CD4-positive, alpha-beta T cell (primary cell): ENCODE measurements around the gene AXIN1. TPM values are rescaled to one million over a fixed set of nuclear protein-coding genes. Genes with fewer than 3 reads are reported as not detected.

ENCODE experiments used
- ATAC-seq: fragments of 200-7000 bp; cut with Tn5 transposase; one replicate; pipeline ENCODE4 v1.10.0; 2022; ENCODE audit warnings: mild to moderate bottlenecking; ENCODE audit not compliant: poor library complexity
- CTCF ChIA-PET: fragments of 350-600 bp; sonication (Branson Sonifier 250); formaldehyde crosslinking; loops from one replicate; lab custom pipeline; 2021; ENCODE audit warnings: antibody characterized with exemption, inconsistent platforms; lab: Charles Lee
- POLR2A ChIA-PET: fragments of 350-600 bp; sonication (Branson Sonifier 250); formaldehyde crosslinking; loops from one replicate; lab custom pipeline; 2021; ENCODE audit warnings: antibody characterized with exemption, inconsistent platforms; lab: Charles Lee
- DNase-seq, 14 experiments: peaks; one replicate each; pipeline ENCODE4 v3.0.0-alpha.2; 2013 to 2020; ENCODE audit warnings: mixed read lengths in 2 of 14
- H3K27ac ChIP-seq, 2 donors: one replicate each; pipeline versions ENCODE4 v1.5.1 to v1.7.0; 2013; ENCODE audit warnings: low read length in 2 of 2, low read depth in 1 of 2, mild to moderate bottlenecking in 1 of 2
- H3K27me3 ChIP-seq, 2 experiments: 1 replicate in 1 of 2; 2 replicates in 1 of 2; pipeline versions ENCODE4 v1.6.1 to v1.7.0; 2013; ENCODE audit warnings: low read length in 2 of 2, control low read depth in 1 of 2, mild to moderate bottlenecking in 1 of 2, moderate library complexity in 1 of 2; ENCODE audit not compliant: insufficient read depth in 2 of 2, control insufficient read depth in 1 of 2
- H3K36me3 ChIP-seq: one replicate; pipeline ENCODE4 v1.6.1; 2013; ENCODE audit warnings: low read length, control low read depth; ENCODE audit not compliant: insufficient read depth
- H3K4me1 ChIP-seq: one replicate; pipeline ENCODE4 v1.6.1; 2013; ENCODE audit warnings: low read length, control low read depth; ENCODE audit not compliant: insufficient read depth
- H3K4me3 ChIP-seq: one replicate; pipeline ENCODE4 v1.5.1; 2013; ENCODE audit warnings: mild to moderate bottlenecking, low read length, moderate library complexity
- H3K9me3 ChIP-seq, 2 experiments: 1 replicate in 1 of 2; 2 replicates in 1 of 2; pipeline versions ENCODE4 v1.6.1 to v1.7.0; 2013; ENCODE audit warnings: low read length in 2 of 2, mild to moderate bottlenecking in 2 of 2, control low read depth in 1 of 2, moderate library complexity in 1 of 2; ENCODE audit not compliant: control insufficient read depth in 1 of 2, insufficient read depth in 1 of 2
- H3K27ac Mint-ChIP-seq: one replicate; pipeline ENCODE4 v1.8.0; 2020; ENCODE audit warnings: mixed read lengths
- H3K27me3 Mint-ChIP-seq: one replicate; pipeline ENCODE4 v1.8.0; 2021; ENCODE audit warnings: mixed read lengths
- H3K36me3 Mint-ChIP-seq: one replicate; pipeline ENCODE4 v1.8.0; 2021; ENCODE audit warnings: low read depth, mixed read lengths
- H3K4me1 Mint-ChIP-seq: one replicate; pipeline ENCODE4 v1.8.0; 2021; ENCODE audit warnings: low read depth, mixed read lengths
- H3K4me3 Mint-ChIP-seq: one replicate; pipeline ENCODE4 v1.8.0; 2020; ENCODE audit warnings: mild to moderate bottlenecking, mixed read lengths
- H3K9me3 Mint-ChIP-seq: one replicate; pipeline ENCODE4 v1.8.0; 2020; ENCODE audit warnings: mixed read lengths
- intact Hi-C, 2 experiments: fragments of 100-400 bp; cut with DNase I in 1 of 2; cut with micrococcal nuclease in 1 of 2; formaldehyde crosslinking; loops; one replicate each; pipeline versions ENCODE4 v1.15.1 to v1.9.0; 2023 to 2025; cut with DNase I, micrococcal nuclease
- total RNA-seq, 174 experiments: library from RNA in 2 of 174; stranded (reverse) in 2 of 174; gene quantifications; one replicate each; pipeline ENCODE4 v1.2.3 and lab custom pipeline; 2021 to 2026
- TF ChIP-seq, protein P1 (sequence below): fragments of 200-600 bp; IDR thresholded peaks from one replicate; pipeline ENCODE4 v1.8.0; 2022; ENCODE audit warnings: antibody characterized with exemption, mild to moderate bottlenecking

The AXIN1 gene
- total RNA-seq, 2 experiments from 2014 or later, result 24.7 to 26.3 TPM

DNA sequence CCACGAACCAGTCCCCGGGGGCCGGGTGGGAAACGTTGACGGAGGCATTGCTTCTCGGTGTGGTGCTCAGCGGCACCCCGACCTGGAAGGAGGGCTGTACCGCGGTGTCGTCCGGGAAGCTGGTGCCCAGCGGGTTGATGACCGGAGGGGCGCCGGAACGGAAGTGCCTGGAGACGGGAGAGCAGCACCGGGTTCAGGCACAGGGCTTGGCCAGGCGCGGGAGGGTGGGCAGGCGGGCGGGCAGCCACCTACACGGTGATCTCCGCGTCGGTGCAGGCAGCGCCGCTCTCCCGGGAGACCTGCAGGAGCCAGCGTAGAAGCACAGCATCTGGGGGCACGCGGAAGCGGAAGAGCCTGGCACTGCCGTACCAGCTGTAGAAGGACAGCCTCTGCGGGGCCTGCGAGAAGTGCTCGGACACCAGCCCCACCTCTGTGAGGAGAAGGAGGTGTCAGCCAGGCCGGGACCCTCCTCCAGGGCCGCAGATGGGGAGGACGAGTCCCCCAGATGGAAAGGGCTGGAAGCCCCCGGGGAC lies 25.0 kb upstream of the AXIN1 start:
- Mint-ChIP-seq H3K9me3 (no peaks in the 10 kb centered on the region), H3K4me3 (no peak overlapping the region), H3K27ac (no peak overlapping the region), H3K4me1 (peaks cover 13% of the 10 kb centered on the region), H3K36me3 (peaks cover 26% of the 10 kb centered on the region), H3K27me3 (no peaks in the 10 kb centered on the region)
- CTCF ChIA-PET, result no interaction called here
- POLR2A ChIA-PET, result no interaction called here
- Histone ChIP-seq H3K4me1 (peaks cover 34% of the 10 kb centered on the region), H3K27ac (no peak overlapping the region), H3K27me3 (no peaks in the 10 kb centered on the region), H3K36me3 (peaks cover 43% of the 10 kb centered on the region), H3K9me3 (no peaks in the 10 kb centered on the region), H3K4me3 (no peak overlapping the region)
- TF ChIP-seq, protein P1, sequence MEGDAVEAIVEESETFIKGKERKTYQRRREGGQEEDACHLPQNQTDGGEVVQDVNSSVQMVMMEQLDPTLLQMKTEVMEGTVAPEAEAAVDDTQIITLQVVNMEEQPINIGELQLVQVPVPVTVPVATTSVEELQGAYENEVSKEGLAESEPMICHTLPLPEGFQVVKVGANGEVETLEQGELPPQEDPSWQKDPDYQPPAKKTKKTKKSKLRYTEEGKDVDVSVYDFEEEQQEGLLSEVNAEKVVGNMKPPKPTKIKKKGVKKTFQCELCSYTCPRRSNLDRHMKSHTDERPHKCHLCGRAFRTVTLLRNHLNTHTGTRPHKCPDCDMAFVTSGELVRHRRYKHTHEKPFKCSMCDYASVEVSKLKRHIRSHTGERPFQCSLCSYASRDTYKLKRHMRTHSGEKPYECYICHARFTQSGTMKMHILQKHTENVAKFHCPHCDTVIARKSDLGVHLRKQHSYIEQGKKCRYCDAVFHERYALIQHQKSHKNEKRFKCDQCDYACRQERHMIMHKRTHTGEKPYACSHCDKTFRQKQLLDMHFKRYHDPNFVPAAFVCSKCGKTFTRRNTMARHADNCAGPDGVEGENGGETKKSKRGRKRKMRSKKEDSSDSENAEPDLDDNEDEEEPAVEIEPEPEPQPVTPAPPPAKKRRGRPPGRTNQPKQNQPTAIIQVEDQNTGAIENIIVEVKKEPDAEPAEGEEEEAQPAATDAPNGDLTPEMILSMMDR, result no peak
- ATAC-seq (no peak), DNase-seq (no peak)
- intact Hi-C loops, result no loop called here

DNA sequence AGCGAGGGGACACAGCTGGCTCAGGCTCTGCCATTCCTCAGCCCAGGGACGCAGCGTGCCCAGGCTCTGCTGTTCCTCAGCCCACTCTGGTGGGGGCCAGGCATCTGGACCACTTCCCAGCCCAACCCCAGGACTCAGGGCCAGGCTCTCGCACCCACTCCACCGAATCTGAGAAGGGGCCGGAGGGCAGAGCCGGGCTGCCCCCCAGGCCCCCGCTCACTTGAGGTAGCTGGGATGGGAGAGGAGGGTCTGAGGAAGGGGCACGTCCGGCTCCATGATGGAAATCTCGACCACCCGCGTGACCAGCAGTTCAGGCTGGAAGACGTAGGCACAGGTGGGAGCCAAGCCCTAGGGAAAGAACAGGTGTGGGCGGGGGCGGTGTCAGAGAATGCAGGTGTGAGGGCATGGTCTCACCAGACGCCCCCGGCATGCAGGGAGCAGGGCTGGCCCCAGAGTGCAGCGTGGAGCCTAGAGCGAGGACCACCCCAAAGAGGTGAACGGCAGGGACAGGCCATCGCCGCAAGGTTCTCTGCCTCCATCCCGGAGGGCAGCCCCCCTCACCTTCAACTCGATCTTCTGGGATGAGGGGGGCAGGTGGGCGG lies 24.4 kb upstream of the AXIN1 start:
- Mint-ChIP-seq H3K36me3 (peaks cover 29% of the 10 kb centered on the region), H3K4me1 (peaks cover 11% of the 10 kb centered on the region), H3K27me3 (no peaks in the 10 kb centered on the region), H3K4me3 (no peak overlapping the region), H3K27ac (no peak overlapping the region), H3K9me3 (no peaks in the 10 kb centered on the region)
- Histone ChIP-seq H3K27ac (no peak overlapping the region), H3K4me1 (peaks cover 31% of the 10 kb centered on the region), H3K9me3 (peaks cover 0 to 4% of the 10 kb centered on the region in 2 experiments), H3K4me3 (no peak overlapping the region), H3K27me3 (no peaks in the 10 kb centered on the region), H3K36me3 (peaks cover 48% of the 10 kb centered on the region)
- CTCF ChIA-PET, result no interaction called here
- intact Hi-C loops, result no loop called here
- TF ChIP-seq, protein P1, result no peak
- no peak for DNase-seq
- ATAC-seq, result no peak
- POLR2A ChIA-PET, result no interaction called here

DNA sequence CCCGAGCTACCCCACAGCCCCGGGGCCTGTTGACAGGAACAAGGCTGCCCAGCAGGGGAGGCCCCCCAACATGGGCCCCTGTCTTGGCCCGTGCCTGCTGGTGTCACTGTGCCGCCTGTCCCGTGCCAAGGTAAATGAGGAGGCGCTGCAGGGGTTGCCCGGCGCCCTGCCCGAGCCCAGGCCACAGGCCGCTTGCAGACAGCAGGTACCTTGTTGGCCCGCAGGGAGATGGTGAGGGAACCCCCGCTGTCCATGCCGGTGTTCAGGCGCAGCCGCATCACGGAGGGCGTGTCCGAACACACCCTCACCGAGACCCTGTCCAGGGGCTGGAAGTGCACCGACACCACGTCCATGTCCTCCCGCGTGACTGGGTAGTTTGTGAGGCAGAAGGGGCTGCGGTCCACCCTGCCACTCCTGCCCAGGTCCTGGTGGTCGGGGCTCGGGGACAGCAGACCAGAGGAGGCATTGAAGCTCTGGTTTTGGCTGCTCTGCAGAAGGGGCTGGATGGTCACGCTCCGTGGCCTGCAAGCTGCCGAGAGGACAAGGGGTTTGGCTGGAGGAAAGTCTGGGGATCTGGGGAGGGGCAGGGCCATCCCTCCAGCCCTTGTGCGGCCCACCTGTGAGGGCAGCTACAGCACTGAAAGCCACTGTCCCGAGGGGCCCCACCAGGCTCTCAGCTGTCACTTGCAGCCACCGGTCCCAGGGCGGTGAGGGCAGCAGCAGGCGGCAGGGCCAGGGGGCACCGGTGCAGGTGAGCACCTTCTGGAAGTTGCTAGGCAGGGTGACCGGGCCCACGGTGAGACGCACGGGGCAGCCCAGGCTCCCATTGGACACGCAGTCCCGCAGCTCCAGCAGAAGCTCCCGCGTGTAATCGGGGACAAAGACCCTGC lies 23.6 kb upstream of the AXIN1 start:
- Histone ChIP-seq H3K27me3 (no peaks in the 10 kb centered on the region), H3K4me1 (peaks cover 32% of the 10 kb centered on the region), H3K36me3 (peaks cover 55% of the 10 kb centered on the region), H3K9me3 (peaks cover 0 to 8% of the 10 kb centered on the region in 2 experiments), H3K27ac (no peak overlapping the region), H3K4me3 (no peak overlapping the region)
- no peak for DNase-seq
- Mint-ChIP-seq H3K4me1 (peaks cover 11% of the 10 kb centered on the region), H3K27ac (no peak overlapping the region), H3K9me3 (no peaks in the 10 kb centered on the region), H3K4me3 (no peak overlapping the region), H3K36me3 (peaks cover 32% of the 10 kb centered on the region), H3K27me3 (no peaks in the 10 kb centered on the region)
- CTCF ChIA-PET, result no interaction called here
- intact Hi-C loops, result no loop called here
- POLR2A ChIA-PET, result no interaction called here
- ATAC-seq, result no peak
- TF ChIP-seq, protein P1, result no peak
